GM12874 (cell line): ENCODE data around the gene IFT20.

Experiments used
- TF ChIP-seq, protein P1 (sequence below): IDR thresholded peaks from 2 replicates; pipeline ENCODE4 v1.5.1; 2011; ENCODE audit warnings: low read depth, mild to moderate bottlenecking, control low read depth, low read length, moderate library complexity; ENCODE audit not compliant: insufficient read depth

Gene IFT20

DNA sequence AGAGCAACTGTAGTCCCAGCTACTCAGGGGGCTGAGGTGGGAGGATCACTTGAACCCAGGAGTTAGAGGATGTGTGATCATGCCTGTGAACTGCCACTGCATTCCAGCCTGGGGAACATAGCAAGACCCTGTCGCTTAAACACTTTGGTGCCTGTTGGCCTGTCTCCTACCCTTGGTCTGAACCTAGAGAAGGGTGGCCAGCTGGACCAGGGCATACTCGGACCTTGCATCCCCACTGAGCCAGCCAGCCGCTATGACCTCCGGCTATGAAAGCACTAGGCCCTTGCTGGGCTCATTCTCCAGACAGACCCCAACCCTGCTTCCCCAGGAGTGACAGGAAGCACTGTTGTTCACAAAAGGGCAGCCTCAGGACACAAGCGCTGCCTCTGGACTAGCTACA lies 4.6 kb downstream of the IFT20 start:
- TF ChIP-seq, protein P1, sequence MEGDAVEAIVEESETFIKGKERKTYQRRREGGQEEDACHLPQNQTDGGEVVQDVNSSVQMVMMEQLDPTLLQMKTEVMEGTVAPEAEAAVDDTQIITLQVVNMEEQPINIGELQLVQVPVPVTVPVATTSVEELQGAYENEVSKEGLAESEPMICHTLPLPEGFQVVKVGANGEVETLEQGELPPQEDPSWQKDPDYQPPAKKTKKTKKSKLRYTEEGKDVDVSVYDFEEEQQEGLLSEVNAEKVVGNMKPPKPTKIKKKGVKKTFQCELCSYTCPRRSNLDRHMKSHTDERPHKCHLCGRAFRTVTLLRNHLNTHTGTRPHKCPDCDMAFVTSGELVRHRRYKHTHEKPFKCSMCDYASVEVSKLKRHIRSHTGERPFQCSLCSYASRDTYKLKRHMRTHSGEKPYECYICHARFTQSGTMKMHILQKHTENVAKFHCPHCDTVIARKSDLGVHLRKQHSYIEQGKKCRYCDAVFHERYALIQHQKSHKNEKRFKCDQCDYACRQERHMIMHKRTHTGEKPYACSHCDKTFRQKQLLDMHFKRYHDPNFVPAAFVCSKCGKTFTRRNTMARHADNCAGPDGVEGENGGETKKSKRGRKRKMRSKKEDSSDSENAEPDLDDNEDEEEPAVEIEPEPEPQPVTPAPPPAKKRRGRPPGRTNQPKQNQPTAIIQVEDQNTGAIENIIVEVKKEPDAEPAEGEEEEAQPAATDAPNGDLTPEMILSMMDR = no peak

- TF ChIP-seq, protein P1 = no peak
Observed at GRCh38 chr17:28328325-28328724, 6.9 kb downstream of the IFT20 start.

DNA sequence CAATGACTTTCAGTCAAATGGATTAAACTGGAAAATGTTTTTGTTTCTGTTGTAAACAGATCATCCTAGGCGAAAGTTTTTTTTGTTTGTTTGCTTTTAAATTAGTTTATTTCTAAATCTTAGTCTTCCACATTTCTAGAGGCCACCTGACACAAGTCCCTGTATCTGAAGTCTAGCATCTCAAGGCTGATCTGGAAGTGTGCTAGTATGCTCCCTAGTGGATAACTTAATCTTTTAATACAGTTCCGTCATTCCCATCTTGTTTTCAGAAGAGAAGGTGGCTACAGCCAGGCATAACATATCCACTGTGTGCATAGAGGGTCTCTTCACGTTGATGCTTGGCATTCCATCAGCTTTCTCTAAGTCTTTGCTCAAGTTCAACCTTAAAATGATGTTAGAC lies 7.6 kb downstream of the IFT20 start:
- TF ChIP-seq, protein P1 = no peak

- TF ChIP-seq, protein P1 = no peak
Observed at GRCh38 chr17:28327031-28327607, 8.2 kb downstream of the IFT20 start.

- TF ChIP-seq, protein P1 = no peak
Observed at GRCh38 chr17:28326114-28326513, 9.2 kb downstream of the IFT20 start.

DNA sequence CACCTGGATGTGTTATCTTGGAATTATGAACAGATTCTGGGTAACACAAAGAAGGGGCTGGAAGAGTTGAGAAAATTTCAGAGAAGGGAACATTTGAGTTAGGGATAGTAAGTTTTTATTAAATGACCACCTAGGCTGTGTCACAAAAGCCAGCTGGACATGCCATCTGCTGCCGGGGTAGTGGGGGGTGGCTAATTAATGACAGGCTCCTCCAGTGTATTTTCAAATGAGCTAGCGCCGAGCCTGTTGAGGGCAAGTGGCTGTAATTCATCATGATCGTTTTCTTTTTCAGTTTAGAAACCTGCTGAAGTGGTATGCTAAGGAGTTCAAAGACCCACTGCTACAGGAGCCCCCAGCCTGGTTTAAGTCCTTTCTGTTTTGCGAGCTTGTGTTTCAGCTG lies 10.1 kb downstream of the IFT20 start:
- TF ChIP-seq, protein P1 = no peak

- TF ChIP-seq, protein P1 = no peak
Observed at GRCh38 chr17:28324781-28325180, 10.5 kb downstream of the IFT20 start.
